Activated T-cell treated with anti-CD3 and anti-CD28 coated beads, Interleukin-2, amount 50 U/mL, for 24 hours (primary cell): ENCODE results near the gene CPNE9.
"Not testable (repeated sequence)": the region's sequence is repeated elsewhere in the genome, so short reads cannot be mapped to it uniquely, and the experiment has no call there.

Experiments
- DNase-seq: peaks from one replicate; pipeline ENCODE4 v3.0.0-alpha.2; 2020
- H3K27ac Mint-ChIP-seq: 2 replicates; pipeline ENCODE4 v1.8.0; 2020; ENCODE audit warnings: mild to moderate bottlenecking, mixed read lengths
- H3K27me3 Mint-ChIP-seq: 2 replicates; pipeline ENCODE4 v1.8.0; 2020; ENCODE audit warnings: mixed read lengths
- H3K36me3 Mint-ChIP-seq: 2 replicates; pipeline ENCODE4 v1.8.0; 2020; ENCODE audit warnings: low read depth, mixed read lengths
- H3K4me1 Mint-ChIP-seq: 2 replicates; pipeline ENCODE4 v1.8.0; 2020; ENCODE audit warnings: low read depth, mixed read lengths
- H3K4me3 Mint-ChIP-seq: 2 replicates; pipeline ENCODE4 v1.8.0; 2020; ENCODE audit warnings: mild to moderate bottlenecking, moderate library complexity, mixed read lengths
- H3K9me3 Mint-ChIP-seq: 2 replicates; pipeline ENCODE4 v1.8.0; 2020; ENCODE audit warnings: mixed read lengths

CPNE9 gene

DNA sequence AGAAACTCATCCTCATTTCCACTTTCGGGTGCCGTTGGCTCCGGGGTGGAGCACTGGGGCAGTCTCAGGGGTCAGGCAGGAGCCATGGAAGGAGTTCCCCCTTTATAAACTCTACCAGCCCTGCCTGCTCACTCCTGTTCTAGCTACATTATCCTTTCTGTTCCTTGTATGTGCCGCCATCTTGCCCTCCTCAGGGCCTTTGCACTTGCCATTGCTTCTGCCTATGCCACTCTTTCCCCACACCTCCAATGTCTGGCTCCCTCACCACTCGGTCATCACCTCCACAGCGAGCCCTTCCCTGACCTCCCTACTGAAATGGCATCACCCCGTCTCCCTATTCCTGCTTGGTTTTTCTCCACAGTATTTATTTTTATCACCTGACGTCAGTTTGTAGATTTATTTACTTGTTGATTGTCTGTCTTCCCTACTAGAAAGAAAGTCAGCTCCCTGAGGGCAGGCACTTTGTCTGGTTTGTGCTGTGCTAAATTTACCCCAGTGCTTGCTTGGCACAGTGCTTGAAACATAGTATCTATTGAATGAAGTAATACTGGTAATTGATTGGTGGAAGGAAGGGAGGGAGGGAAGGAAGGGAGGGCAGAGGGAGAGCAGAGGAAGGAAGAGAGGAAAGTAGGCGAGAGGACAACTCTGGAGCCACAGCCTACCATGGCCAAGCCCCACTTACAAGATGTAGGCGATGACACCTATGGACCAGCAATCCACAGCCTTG is 57.3 kb downstream of the CPNE9 start:
- Mint-ChIP-seq H3K4me3 (no peak overlapping the region), H3K27ac (no peak overlapping the region), H3K36me3 (peaks cover 87% of the 10 kb centered on the region), H3K9me3 (no peaks in the 10 kb centered on the region), H3K27me3 (no peaks in the 10 kb centered on the region), H3K4me1 (peaks cover 10% of the 10 kb centered on the region)
- no peak for DNase-seq

DNA sequence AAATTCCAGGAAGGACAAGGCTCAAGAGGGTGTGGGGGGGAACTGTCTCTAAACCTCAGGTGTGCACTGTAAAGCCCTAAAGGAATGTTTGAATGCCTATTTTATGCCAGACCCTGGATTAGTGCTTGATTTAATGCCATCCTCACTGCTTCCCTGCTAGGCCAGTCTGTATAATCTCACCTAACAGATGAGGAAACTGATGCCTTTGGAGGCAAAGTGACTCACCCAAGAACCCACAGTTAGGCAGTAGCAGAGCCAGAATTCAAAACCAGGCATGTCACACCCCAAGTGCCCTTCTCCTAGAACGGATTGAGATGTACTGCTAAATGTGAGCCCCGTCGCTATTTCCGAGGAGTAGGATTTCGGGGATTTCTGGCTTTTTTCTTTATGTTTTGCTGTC is 58.3 kb downstream of the CPNE9 start:
- Mint-ChIP-seq H3K27ac (no peak overlapping the region), H3K4me3 (no peak overlapping the region), H3K36me3 (peaks cover 85% of the 10 kb centered on the region), H3K27me3 (no peaks in the 10 kb centered on the region), H3K9me3 (no peaks in the 10 kb centered on the region), H3K4me1 (peaks cover 12% of the 10 kb centered on the region)
- no peak for DNase-seq

GRCh38 chr3:9762871-9763270 is 59.2 kb downstream of the CPNE9 start:
- Mint-ChIP-seq H3K36me3 (peaks cover 86% of the 10 kb centered on the region), H3K27me3 (no peaks in the 10 kb centered on the region), H3K27ac (no peak overlapping the region), H3K4me1 (peaks cover 21% of the 10 kb centered on the region), H3K4me3 (no peak overlapping the region), H3K9me3 (no peaks in the 10 kb centered on the region)
- no peak for DNase-seq

GRCh38 chr3:9765865-9766264 is 62.2 kb downstream of the CPNE9 start:
- Mint-ChIP-seq H3K4me1 (peaks cover 44% of the 10 kb centered on the region), H3K27me3 (no peaks in the 10 kb centered on the region), H3K9me3 (no peaks in the 10 kb centered on the region), H3K27ac (no peak overlapping the region), H3K36me3 (peaks cover 65% of the 10 kb centered on the region), H3K4me3 (no peak overlapping the region)
- no peak for DNase-seq

- no peaks in the 10 kb centered on the region for H3K27me3 Mint-ChIP-seq
Observed at GRCh38 chr3:9767418-9767817, 63.8 kb downstream of the CPNE9 start.

DNA sequence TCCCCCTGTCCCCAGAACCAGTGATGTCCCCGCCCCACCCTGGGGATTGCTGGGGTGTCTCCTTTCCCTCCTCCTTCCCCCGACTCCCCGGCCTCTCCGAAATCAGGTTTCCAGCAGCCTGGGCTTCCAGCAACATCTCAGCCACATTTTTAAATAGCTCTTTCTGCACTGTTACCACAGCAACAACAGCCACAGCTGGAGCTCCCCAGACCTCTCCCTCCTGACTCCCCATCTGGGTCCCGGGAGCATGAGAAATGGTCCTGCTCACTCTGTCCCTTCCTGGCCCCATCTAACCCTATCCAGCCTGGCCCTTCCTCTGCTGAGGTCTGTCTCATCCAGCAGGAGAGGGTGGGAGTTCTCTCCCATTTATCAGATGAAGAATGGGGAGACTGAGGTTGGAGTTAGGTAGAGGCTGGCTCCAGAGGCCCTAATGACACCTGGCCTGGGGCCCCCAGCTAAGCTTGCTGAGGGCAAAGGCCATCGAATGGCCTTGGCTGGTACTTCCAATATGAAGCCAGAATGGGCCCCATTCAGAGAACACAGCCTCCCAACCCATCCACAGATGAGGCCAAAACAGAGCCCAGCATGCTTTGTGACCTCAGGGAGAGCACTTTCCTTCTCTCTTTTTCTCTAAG is 64.6 kb downstream of the CPNE9 start:
- H3K27ac Mint-ChIP-seq, result no peak overlapping the region
- peaks cover 41% of the 10 kb centered on the region for H3K36me3 Mint-ChIP-seq
- H3K27me3 Mint-ChIP-seq, result no peaks in the 10 kb centered on the region
- H3K9me3 Mint-ChIP-seq, result no peaks in the 10 kb centered on the region
- DNase-seq, result no peak
- peak overlapping the region; percentile 85 for H3K4me3 Mint-ChIP-seq
- H3K4me1 Mint-ChIP-seq, result peaks cover 41% of the 10 kb centered on the region

More at GRCh38 chr3:9767418-9767817, 63.8 kb downstream of the CPNE9 start:
- H3K36me3 Mint-ChIP-seq, result peaks cover 49% of the 10 kb centered on the region
- peak overlapping the region; percentile 50 for H3K27ac Mint-ChIP-seq
- H3K9me3 Mint-ChIP-seq, result no peaks in the 10 kb centered on the region
- no peak overlapping the region for H3K4me3 Mint-ChIP-seq
- H3K4me1 Mint-ChIP-seq, result peaks cover 41% of the 10 kb centered on the region
- DNase-seq, result no peak

DNA sequence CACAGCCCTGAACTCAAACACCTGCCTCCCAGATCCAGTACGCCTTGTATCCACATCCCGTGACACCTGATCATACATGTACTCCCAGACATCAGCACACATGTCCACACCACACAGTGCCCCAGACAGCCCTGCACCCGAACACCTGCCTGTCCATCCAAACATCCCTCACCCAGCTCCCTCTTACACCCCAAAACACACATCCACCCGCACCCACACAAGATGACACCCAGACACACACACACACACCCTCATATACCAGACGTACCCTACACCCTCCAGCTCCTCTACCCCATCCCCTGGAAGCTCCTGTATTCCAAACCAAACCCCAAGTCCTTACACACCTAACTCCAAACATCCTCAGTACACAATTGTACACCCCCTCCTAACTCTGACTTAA is 65.4 kb downstream of the CPNE9 start:
- H3K9me3 Mint-ChIP-seq, result no peaks in the 10 kb centered on the region
- DNase-seq, result no peak
- H3K36me3 Mint-ChIP-seq, result peaks cover 39% of the 10 kb centered on the region
- H3K4me3 Mint-ChIP-seq, result peak overlapping the region; percentile 85
- no peaks in the 10 kb centered on the region for H3K27me3 Mint-ChIP-seq
- H3K4me1 Mint-ChIP-seq, result peaks cover 41% of the 10 kb centered on the region
- peak overlapping the region; percentile 81 for H3K27ac Mint-ChIP-seq

GRCh38 chr3:9769426-9770275 is 66.0 kb downstream of the CPNE9 start, which contains the start of gene CAMK1:
TSS of gene CAMK1 (minus strand) at chr3:9769947. CDS start at chr3:9767749, 2,198 bp downstream.
- Mint-ChIP-seq H3K27ac (peak within 1 kb of the TSS; percentile 81), H3K27me3 (no peaks in the 10 kb centered on the region), H3K4me3 (peak within 1 kb of the TSS; percentile 85), H3K9me3 (no peaks in the 10 kb centered on the region), H3K36me3 (peaks cover 35% of the 10 kb centered on the region), H3K4me1 (peaks cover 40% of the 10 kb centered on the region)
- DNase-seq, result peak; percentile 82

DNA sequence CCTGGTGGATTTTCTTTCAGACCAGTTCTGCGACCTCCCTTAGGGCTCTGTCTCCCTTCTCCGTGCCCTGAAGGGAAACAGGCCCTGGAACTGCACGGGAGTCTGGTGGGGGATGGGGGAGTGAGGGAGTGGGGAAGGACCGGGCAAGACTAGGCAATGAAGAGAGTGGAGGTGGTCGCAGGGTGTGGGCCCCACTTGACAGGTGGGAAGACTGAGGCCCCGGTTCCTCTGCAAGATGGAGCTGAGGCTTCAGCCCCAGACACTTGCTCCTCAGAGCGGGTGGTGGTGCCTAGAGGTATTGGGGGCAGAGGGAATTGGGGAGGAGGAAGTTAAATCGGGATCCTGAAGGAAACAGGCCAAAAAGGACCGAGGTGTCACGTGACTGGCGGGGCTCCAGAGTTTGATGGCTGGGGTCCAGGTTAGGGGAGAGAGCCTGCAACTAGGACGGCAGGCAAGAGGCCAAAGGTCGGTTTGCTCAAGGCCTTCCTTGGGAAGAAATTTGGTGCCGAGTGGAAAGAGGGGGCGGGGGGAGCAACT is 66.7 kb downstream of the CPNE9 start:
- Mint-ChIP-seq H3K36me3 (peaks cover 28% of the 10 kb centered on the region), H3K4me1 (peaks cover 39% of the 10 kb centered on the region), H3K27me3 (no peaks in the 10 kb centered on the region), H3K9me3 (no peaks in the 10 kb centered on the region), H3K4me3 (peak overlapping the region; percentile 85), H3K27ac (peak overlapping the region; percentile 77)
- no peak for DNase-seq

DNA sequence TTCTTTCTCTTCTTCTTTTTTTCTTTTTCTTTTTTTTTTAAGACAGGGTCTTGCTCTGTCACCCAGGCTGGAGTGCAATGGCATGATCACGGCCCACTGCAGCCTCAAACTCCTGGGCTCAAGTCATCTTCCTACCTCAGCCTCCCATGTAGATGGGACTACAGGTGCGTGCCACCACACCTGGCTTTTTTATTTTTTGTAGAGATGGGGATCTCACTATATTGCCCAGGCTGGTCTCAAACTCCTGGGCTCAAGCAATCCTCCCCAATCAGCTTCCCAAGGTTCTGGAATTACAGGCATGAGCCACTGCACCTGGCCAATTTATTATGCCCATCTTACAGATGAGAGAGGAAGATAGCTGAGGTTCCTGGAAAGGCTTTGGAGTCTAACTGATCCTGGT is 67.4 kb downstream of the CPNE9 start:
- peaks cover 21% of the 10 kb centered on the region for H3K36me3 Mint-ChIP-seq
- peak overlapping the region; percentile 85 for H3K4me3 Mint-ChIP-seq
- peaks cover 41% of the 10 kb centered on the region for H3K4me1 Mint-ChIP-seq
- not testable (repeated sequence) for DNase-seq, H3K27me3 Mint-ChIP-seq, H3K27ac Mint-ChIP-seq, H3K9me3 Mint-ChIP-seq

DNA sequence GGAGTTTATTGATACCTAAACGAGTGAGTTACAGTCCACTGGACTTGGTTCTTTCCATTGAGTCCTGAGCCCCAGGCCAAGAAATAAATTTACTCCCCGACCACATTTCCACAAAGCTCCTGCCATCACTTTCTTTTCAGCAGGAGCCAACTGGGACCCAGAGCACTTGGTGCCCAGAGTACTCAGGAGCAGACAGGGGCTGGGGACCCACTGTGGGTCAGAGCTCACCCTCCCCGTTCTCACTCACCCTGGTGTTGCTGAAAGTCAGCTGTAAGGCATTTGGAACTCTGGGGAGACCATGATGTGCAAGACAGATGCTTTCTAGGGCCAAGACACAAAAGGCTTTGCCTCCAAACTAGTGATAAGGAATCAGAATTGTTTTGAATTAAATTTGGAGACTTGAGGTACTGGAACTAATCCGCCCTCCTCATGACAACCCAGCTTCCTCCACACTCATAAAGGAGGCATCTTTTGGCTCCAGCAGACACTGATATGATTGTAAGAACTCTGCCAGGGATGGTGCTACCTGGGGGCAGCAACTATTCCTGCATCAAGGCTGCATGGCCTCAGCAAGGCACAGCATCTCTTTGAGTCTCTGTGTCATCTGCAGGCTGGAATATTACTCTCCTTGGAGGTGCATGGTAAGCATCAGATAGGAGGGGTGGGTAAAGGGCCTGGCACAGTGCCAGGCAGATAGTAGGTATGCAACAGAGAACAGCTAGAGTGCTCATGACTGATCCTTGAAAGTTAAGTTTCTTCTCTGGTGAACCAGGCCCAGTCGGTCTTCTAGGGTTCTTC is 73.5 kb downstream of the CPNE9 start:
- no peaks in the 10 kb centered on the region for H3K27me3 Mint-ChIP-seq
- no peak for DNase-seq
- peak overlapping the region; percentile 58 for H3K4me3 Mint-ChIP-seq
- peaks cover 62% of the 10 kb centered on the region for H3K4me1 Mint-ChIP-seq
- peaks cover 34% of the 10 kb centered on the region for H3K36me3 Mint-ChIP-seq
- peak overlapping the region; percentile 91 for H3K27ac Mint-ChIP-seq
- peaks cover 2% of the 10 kb centered on the region for H3K9me3 Mint-ChIP-seq

DNA sequence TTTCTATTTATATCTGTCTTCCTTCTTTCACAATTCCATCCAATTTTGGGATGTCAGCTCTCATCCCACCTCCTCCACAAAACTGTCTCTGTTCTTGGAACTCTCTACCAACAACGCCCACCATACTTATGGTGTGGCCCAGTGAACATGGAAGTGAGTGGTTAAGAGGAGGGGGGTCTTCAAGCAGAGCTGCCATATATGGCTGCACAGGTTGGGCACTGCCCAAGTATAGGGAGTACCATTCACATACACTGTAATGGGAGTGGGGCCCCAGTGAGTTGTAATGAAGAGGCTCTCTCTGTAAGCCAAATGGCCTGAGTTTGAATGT is 74.0 kb downstream of the CPNE9 start:
- Mint-ChIP-seq H3K4me3 (peak overlapping the region; percentile 58), H3K4me1 (peaks cover 66% of the 10 kb centered on the region), H3K27me3 (no peaks in the 10 kb centered on the region), H3K9me3 (peaks cover 2% of the 10 kb centered on the region), H3K36me3 (peaks cover 39% of the 10 kb centered on the region), H3K27ac (peak overlapping the region; percentile 91)
- no peak for DNase-seq

DNA sequence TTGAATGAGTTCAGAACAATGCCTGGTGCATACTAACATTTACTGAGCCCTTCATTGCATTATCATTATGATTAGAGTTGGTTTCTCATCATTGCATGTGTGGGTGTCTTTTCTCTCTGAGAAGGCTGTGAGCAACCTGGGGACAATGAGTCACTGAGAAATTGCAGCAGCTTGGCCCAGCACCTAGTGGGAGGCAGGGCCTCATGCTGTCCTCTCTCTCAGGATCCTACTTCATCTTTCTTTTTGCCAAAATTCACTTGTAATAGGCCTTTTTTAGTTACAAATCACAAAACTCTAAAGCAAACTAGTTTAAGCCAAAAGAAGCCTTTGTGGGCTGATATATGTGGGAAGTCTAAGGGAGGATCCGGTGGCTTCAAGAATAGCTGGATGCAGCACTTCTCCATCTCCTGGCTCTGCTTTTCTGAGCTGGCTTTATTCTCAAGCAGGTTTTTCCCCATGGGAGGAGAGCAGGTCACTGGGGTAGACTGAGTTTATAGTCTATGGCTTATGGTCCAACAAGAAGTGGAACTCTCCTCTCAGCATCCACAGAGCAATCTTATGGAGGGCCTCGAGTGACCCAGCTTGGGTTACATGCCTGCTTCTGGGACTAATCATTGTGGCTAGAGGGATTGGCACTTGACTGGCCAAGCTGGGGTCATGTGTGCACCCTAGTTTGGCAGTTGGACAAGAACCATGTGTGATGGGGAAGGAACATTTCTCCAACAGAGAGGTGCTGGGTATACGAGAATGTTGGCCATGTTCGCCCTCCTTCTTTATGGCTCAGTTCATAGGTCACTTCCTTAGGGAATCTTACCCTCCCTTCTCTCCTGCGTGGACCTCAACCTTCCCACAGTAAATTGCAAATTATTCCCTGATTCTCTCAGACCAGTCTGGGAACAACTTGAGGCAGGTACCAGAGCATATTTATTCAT is 74.8 kb downstream of the CPNE9 start:
- Mint-ChIP-seq H3K9me3 (peaks cover 2% of the 10 kb centered on the region), H3K4me1 (peaks cover 70% of the 10 kb centered on the region), H3K27ac (peak overlapping the region; percentile 91), H3K4me3 (peak overlapping the region; percentile 58), H3K27me3 (no peaks in the 10 kb centered on the region), H3K36me3 (peaks cover 46% of the 10 kb centered on the region)
- DNase-seq, result peak; percentile 68
